GM12875 (cell line): ENCODE results near the gene PPP1R13B.

ENCODE experiments used
- H3K4me3 ChIP-seq: one replicate; pipeline ENCODE4 v1.5.1; 2011; ENCODE audit warnings: low read depth, low read length, control low read depth
- CTCF ChIP-seq: IDR thresholded peaks from 2 replicates; pipeline ENCODE4 v1.5.1; 2011; ENCODE audit warnings: low read depth, mild to moderate bottlenecking, control low read depth, inconsistent platforms, low read length, moderate library complexity, borderline replicate concordance; ENCODE audit not compliant: insufficient read depth

PPP1R13B gene

GRCh38 chr14:103870891-103871595 is 23.7 kb upstream of the PPP1R13B start:
- TF ChIP-seq CTCF = no peak
- H3K4me3 ChIP-seq = no peak overlapping the region

- no peak overlapping the region for H3K4me3 ChIP-seq
- TF ChIP-seq CTCF = no peak
These were observed 22.9 kb upstream of the PPP1R13B start for GRCh38 chr14:103870144-103870876.

GRCh38 chr14:103869406-103870143 is 22.2 kb upstream of the PPP1R13B start:
- H3K4me3 ChIP-seq = no peak overlapping the region
- TF ChIP-seq CTCF = no peak

GRCh38 chr14:103868242-103868897 is 21.0 kb upstream of the PPP1R13B start:
- no peak overlapping the region for H3K4me3 ChIP-seq
- no peak for TF ChIP-seq CTCF

GRCh38 chr14:103867523-103867953 is 20.2 kb upstream of the PPP1R13B start:
- TF ChIP-seq CTCF = no peak

GRCh38 chr14:103867020-103867419 is 19.6 kb upstream of the PPP1R13B start:
- H3K4me3 ChIP-seq = no peak overlapping the region
- TF ChIP-seq CTCF = no peak

More at GRCh38 chr14:103867523-103867953, 20.2 kb upstream of the PPP1R13B start:
- H3K4me3 ChIP-seq = no peak overlapping the region
